K562 (cell line): ENCODE data around the gene ZNF716. TPM values are rescaled to one million over a fixed set of nuclear protein-coding genes. Genes with fewer than 3 reads are reported as not detected.

ENCODE experiments used
- ATAC-seq: fragments of 200-7000 bp; cut with Tn5 transposase; 3 replicates; pipeline ENCODE4 v1.9.1; 2020; ENCODE audit warnings: moderate library complexity
- BruUV-seq: library from RNA; stranded (reverse); fragments of 400-500 nt; replicated peaks from 2 replicates; lab custom pipeline; 2021; lab: Mats Ljungman, UMichigan
- CTCF ChIA-PET: fragments of 300-600 bp; formaldehyde crosslinking; extraction: SDS; loops from one replicate; lab custom pipeline; 2021; ENCODE audit warnings: low intra/inter-chr PET ratio; lab: Yijun Ruan, JAX
- POLR2A ChIA-PET: fragments of 300-600, 350-650 bp; sonication (Branson Sonifier 250); formaldehyde crosslinking; extraction: SDS; loops from one replicate; lab custom pipeline; 2021; ENCODE audit warnings: antibody characterized with exemption, inconsistent platforms; lab: Yijun Ruan, JAX
- DNase-seq, 4 experiments: peaks; one replicate each; pipeline versions ENCODE4 v3.0.0 to v3.0.0-alpha.2; 2011 to 2018; ENCODE audit warnings: low spot score in 3 of 4, mixed read lengths in 3 of 4; ENCODE audit errors: extremely low read depth in 1 of 4
- FAIRE-seq: peaks from 2 replicates; lab custom pipeline; 2011; peaks lifted over from hg19 to GRCh38; lab: Jason Lieb, UNC
- H2AFZ ChIP-seq: 2 replicates; pipeline ENCODE4 v1.6.0; 2011; ENCODE audit warnings: low read depth, low read length, control low read depth, inconsistent platforms
- H3K27ac ChIP-seq: fragments of 200-600 bp; 3 replicates; pipeline ENCODE4 v1.8.0; 2011; ENCODE audit warnings: low read depth, mild to moderate bottlenecking, control low read depth, inconsistent platforms, low read length, moderate library complexity, mixed read lengths; ENCODE audit errors: extremely low read depth
- H3K27me3 ChIP-seq, 2 experiments: fragments of 300-600 bp in 1 of 2; 2 replicates in 1 of 2; 3 replicates in 1 of 2; pipeline versions ENCODE4 v1.6.0 to v1.8.0; 2011; ENCODE audit warnings: inconsistent platforms in 2 of 2, low read length in 2 of 2, mild to moderate bottlenecking in 1 of 2, mixed read lengths in 1 of 2, moderate library complexity in 1 of 2; ENCODE audit not compliant: control insufficient read depth in 2 of 2, insufficient read depth in 2 of 2
- H3K36me3 ChIP-seq: fragments of 300-600 bp; 3 replicates; pipeline ENCODE4 v1.8.0; 2011; ENCODE audit warnings: mild to moderate bottlenecking, low read length, inconsistent platforms; ENCODE audit not compliant: control insufficient read depth, insufficient read depth
- H3K4me1 ChIP-seq, 2 experiments: fragments of 200-600 bp in 1 of 2; replicated peaks in 1 of 2; 2 replicates in 1 of 2; 3 replicates in 1 of 2; pipeline versions ENCODE4 v1.5.1 to v1.8.0; 2011; ENCODE audit warnings: inconsistent platforms in 2 of 2, low read length in 2 of 2, mild to moderate bottlenecking in 1 of 2, mixed read lengths in 1 of 2, moderate library complexity in 1 of 2; ENCODE audit not compliant: control insufficient read depth in 2 of 2, insufficient read depth in 2 of 2
- H3K4me2 ChIP-seq: 2 replicates; pipeline ENCODE4 v1.6.1; 2011; ENCODE audit warnings: low read length, control low read depth, inconsistent platforms, mixed read lengths; ENCODE audit not compliant: insufficient read depth
- H3K4me3 ChIP-seq: fragments of 200-600 bp; sonication (generic), shearing (Covaris generic); 2 replicates; pipeline ENCODE4 v1.5.1; 2016; ENCODE audit warnings: control low read depth, inconsistent platforms
- H3K79me2 ChIP-seq: fragments of 200-600 bp; 3 replicates; pipeline ENCODE4 v1.8.0; 2011; ENCODE audit warnings: low read length, inconsistent platforms; ENCODE audit not compliant: control insufficient read depth, insufficient read depth
- H3K9ac ChIP-seq, 2 experiments: 2 replicates each; pipeline versions ENCODE4 v1.6.0 to v1.6.1; 2011; ENCODE audit warnings: low read depth in 2 of 2, low read length in 2 of 2, control low read depth in 1 of 2, inconsistent platforms in 1 of 2, mild to moderate bottlenecking in 1 of 2, mixed read lengths in 1 of 2; ENCODE audit not compliant: insufficient read depth in 1 of 2
- H3K9me1 ChIP-seq: one replicate; pipeline ENCODE4 v1.6.0; 2011; ENCODE audit warnings: inconsistent platforms, mild to moderate bottlenecking, low read length, moderate library complexity; ENCODE audit not compliant: control insufficient read depth, insufficient read depth
- H3K9me3 ChIP-seq: replicated peaks from 2 replicates; pipeline ENCODE4 v1.5.1; 2011; ENCODE audit warnings: low read depth, low read length, inconsistent platforms; ENCODE audit not compliant: control insufficient read depth, insufficient read depth
- H4K20me1 ChIP-seq: replicated peaks from 2 replicates; pipeline ENCODE4 v1.6.1; 2011; ENCODE audit warnings: low read length, inconsistent platforms, mixed read lengths; ENCODE audit not compliant: control insufficient read depth, insufficient read depth
- CSDE1 ChIP-seq, 2 experiments: fragments of 450-650 bp; IDR thresholded peaks; 2 replicates each; pipeline ENCODE4 v1.6.1; 2016; ENCODE audit warnings: mild to moderate bottlenecking in 1 of 2
- KAT7 ChIP-seq: sonication (generic); formaldehyde crosslinking; IDR thresholded peaks from 2 replicates; pipeline ENCODE4 v1.8.0; 2022; ENCODE audit warnings: missing genetic modification reagents, mild to moderate bottlenecking, borderline replicate concordance
- KLF1 ChIP-seq: fragments of 450-650 bp; IDR thresholded peaks from 2 replicates; pipeline ENCODE4 v1.6.1; 2016; ENCODE audit warnings: missing genetic modification characterization, missing compliant biosample characterization
- ZKSCAN8 ChIP-seq: fragments of 200-800 bp; sonication (Bioruptor generic); IDR thresholded peaks from 2 replicates; pipeline ENCODE4 v1.6.1; 2016; ENCODE audit warnings: missing genetic modification characterization, missing compliant biosample characterization
- WGBS: fragments of 100-300 bp; shearing (Covaris generic); methylation state at CpG from one replicate; pipeline ENCODE4 v1.1.6; 2016; ENCODE audit warnings: low coverage, mixed read lengths; ENCODE audit not compliant: insufficient coverage; ENCODE audit errors: missing lambda C conversion rate; 5-methylcytosine and 5-hydroxymethylcytosine counted together
- in situ Hi-C: fragments of 300-500 bp; cut with MboI; formaldehyde crosslinking; loops from 4 replicates; pipeline ENCODE4 v1.15.0; 2018; ENCODE audit warnings: inconsistent platforms, mixed read lengths
- intact Hi-C: fragments of 100-400 bp; cut with micrococcal nuclease; formaldehyde crosslinking; loops from 2 replicates; pipeline ENCODE4 v1.14.2; 2022
- polyA plus RNA-seq, 8 experiments: library from polyadenylated mRNA; depleted of rRNA in 4 of 8; stranded (reverse) in 5 of 8; unstranded in 3 of 8; fragments of >200 nt; fragmentation: Nextera tagmentation in 2 of 8; fragmentation: Illumina TruSeq in 1 of 8; extraction: Ambion mirVana in 2 of 8; extraction: Trizol in 1 of 8; gene quantifications; 2 replicates each; pipeline versions ENCODE4 v1.2.1 to v1.2.3, GENCODE V29; 2011 to 2014; ENCODE audit warnings: inconsistent platforms in 1 of 8, missing spikeins in 1 of 8
- total RNA-seq, 7 experiments: library from RNA; depleted of rRNA in 6 of 7; stranded (reverse); fragments of >200 nt in 6 of 7; fragmentation: Illumina TruSeq in 2 of 7; extraction: Trizol in 2 of 7; gene quantifications; 2 replicates each; pipeline versions ENCODE4 v1.2.1 to v1.2.3, GENCODE V29; 2011 to 2021; ENCODE audit warnings: low replicate concordance in 1 of 7
- TF ChIP-seq, protein P1 (sequence below): IDR thresholded peaks from 2 replicates; pipeline ENCODE4 v1.6.1; 2016; ENCODE audit warnings: missing genetic modification characterization, missing compliant biosample characterization
- TF ChIP-seq, protein P2 (sequence below): fragments of 250-450 bp; sonication (Bioruptor Pico); IDR thresholded peaks from 2 replicates; pipeline ENCODE4 v1.4.0; 2020; ENCODE audit warnings: mild to moderate bottlenecking, moderate library complexity

The ZNF716 gene
- total and polyA plus RNA-seq, 9 of the 15 experiments (the other 6 are each of a cell fraction or from before 2014, with no cell fraction given) = not detected

- FAIRE-seq = no peak
- 2% methylated on average over 3 of the region's 3 CpGs for WGBS
- in situ Hi-C loops = no loop called here
- TF ChIP-seq ZKSCAN8 = no peak
- TF ChIP-seq CSDE1 (IDR thresholded peaks at IDR 0.05) = no peak
- TF ChIP-seq, protein P1, sequence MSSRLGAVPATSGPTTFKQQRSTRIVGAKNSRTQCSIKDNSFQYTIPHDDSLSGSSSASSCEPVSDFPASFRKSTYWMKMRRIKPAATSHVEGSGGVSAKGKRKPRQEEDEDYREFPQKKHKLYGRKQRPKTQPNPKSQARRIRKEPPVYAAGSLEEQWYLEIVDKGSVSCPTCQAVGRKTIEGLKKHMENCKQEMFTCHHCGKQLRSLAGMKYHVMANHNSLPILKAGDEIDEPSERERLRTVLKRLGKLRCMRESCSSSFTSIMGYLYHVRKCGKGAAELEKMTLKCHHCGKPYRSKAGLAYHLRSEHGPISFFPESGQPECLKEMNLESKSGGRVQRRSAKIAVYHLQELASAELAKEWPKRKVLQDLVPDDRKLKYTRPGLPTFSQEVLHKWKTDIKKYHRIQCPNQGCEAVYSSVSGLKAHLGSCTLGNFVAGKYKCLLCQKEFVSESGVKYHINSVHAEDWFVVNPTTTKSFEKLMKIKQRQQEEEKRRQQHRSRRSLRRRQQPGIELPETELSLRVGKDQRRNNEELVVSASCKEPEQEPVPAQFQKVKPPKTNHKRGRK (tag) = no peak
- no peak for TF ChIP-seq KLF1 (tag)
- no peak for TF ChIP-seq KAT7
- TF ChIP-seq, protein P2, sequence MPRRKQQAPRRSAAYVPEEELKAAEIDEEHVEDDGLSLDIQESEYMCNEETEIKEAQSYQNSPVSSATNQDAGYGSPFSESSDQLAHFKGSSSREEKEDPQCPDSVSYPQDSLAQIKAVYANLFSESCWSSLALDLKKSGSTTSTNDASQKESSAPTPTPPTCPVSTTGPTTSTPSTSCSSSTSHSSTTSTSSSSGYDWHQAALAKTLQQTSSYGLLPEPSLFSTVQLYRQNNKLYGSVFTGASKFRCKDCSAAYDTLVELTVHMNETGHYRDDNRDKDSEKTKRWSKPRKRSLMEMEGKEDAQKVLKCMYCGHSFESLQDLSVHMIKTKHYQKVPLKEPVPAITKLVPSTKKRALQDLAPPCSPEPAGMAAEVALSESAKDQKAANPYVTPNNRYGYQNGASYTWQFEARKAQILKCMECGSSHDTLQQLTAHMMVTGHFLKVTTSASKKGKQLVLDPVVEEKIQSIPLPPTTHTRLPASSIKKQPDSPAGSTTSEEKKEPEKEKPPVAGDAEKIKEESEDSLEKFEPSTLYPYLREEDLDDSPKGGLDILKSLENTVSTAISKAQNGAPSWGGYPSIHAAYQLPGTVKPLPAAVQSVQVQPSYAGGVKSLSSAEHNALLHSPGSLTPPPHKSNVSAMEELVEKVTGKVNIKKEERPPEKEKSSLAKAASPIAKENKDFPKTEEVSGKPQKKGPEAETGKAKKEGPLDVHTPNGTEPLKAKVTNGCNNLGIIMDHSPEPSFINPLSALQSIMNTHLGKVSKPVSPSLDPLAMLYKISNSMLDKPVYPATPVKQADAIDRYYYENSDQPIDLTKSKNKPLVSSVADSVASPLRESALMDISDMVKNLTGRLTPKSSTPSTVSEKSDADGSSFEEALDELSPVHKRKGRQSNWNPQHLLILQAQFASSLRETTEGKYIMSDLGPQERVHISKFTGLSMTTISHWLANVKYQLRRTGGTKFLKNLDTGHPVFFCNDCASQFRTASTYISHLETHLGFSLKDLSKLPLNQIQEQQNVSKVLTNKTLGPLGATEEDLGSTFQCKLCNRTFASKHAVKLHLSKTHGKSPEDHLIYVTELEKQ (CRISPR knock-in tag) = no peak
- TF ChIP-seq, all 486 proteins: peak for 0
- BruUV-seq = no TSS peak
- no peaks in the 10 kb centered on the region for H3K36me3 ChIP-seq
- H4K20me1 ChIP-seq = no peaks in the 10 kb centered on the region
- H3K27ac ChIP-seq = no peak overlapping the region
- no peaks in the 10 kb centered on the region for H3K27me3 ChIP-seq
- ChIA-PET CTCF (no interaction called here), POLR2A (no interaction called here)
- no peak overlapping the region for H2AFZ ChIP-seq
- H3K4me1 ChIP-seq = no peaks in the 10 kb centered on the region
- no peak overlapping the region for H3K4me2 ChIP-seq
- no peak overlapping the region for H3K4me3 ChIP-seq
- no peak for ATAC-seq
- no peak overlapping the region for H3K9ac ChIP-seq
- H3K79me2 ChIP-seq = no peaks in the 10 kb centered on the region
- DNase-seq = no peak
- no peaks in the 10 kb centered on the region for H3K9me3 ChIP-seq
- intact Hi-C loops = no loop called here
- H3K9me1 ChIP-seq = no peaks in the 10 kb centered on the region
Measured at GRCh38 chr7:57423768-57424167, 26.2 kb upstream of the ZNF716 start.
